G401 (cell line): Measurements from ENCODE around the gene CAPN5. TPM values are rescaled to one million over a fixed set of nuclear protein-coding genes. Genes with fewer than 3 reads are reported as not detected.

Experiments used
- DNase-seq: peaks from one replicate; pipeline ENCODE4 v3.0.0-alpha.2; 2015; ENCODE audit warnings: low spot score
- in situ Hi-C: cut with HindIII; loops from 2 replicates; pipeline ENCODE4 v1.10.0; 2016; ENCODE audit warnings: low sequenced_read_pairs, mixed read lengths
- total RNA-seq: library from RNA; depleted of rRNA; stranded (reverse); fragments of >200 nt; shearing (Covaris generic); gene quantifications from 2 replicates; pipeline ENCODE4 v1.2.3, GENCODE V29; 2014; rRNA removed

CAPN5 gene
- total RNA-seq, 1 experiment from 2014 or later = 5.6 TPM

GRCh38 chr11:77173494-77173893 is 106.7 kb downstream of the CAPN5 start:
- in situ Hi-C loops = no loop called here
- DNase-seq = no peak

- no peak for DNase-seq
- in situ Hi-C loops = no loop called here
These were observed 107.8 kb downstream of the CAPN5 start for GRCh38 chr11:77174559-77174958.

DNA sequence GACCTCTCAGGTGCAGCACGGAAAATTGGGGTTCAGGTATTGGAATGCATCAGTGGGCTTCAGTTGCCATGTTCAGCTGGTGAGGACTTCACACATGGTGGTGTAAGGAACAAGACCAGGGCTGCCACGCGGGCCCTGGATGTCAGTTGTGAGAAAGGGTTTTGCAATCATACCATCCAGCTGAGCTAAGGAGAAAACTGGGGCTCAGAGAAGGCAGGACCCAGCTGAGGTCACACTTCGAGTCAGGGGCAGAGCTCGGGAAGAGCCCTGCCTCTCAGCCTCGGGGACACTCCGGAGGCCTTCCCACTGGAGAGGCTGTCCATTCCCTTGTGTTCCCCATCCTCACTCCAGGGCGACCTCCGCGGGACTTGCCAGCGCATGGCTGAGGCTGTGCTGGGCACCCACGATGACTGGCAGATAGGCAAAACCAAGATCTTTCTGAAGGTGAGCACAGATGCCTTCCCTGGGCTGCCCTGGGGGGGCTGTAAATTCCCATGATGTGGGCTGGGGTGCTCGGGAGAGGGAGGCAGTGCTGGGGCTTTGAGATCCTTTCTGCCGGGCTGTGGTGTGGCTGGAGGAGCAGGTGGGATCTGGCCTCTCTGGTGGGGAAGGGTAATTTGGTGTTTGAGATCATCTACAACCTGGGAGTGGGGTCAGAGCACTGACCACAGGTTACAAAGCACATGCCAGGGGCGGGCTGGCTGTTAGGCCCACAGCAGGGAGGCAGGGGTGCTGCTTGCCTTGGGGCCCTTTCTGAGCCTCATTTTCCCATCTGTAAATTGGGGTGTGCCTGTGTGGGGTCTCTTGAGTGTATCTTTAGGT is 108.5 kb downstream of the CAPN5 start:
- in situ Hi-C loops = no loop called here
- no peak for DNase-seq

Other genes with a start within 250 kb of the CAPN5 start
- gene ACER3, start 206.1 kb upstream of the CAPN5 start, total RNA-seq = 26.2 and 45.7 TPM in 2 replicates
- not detected in 2 replicates for gene B3GNT6, start 32.6 kb upstream of the CAPN5 start, total RNA-seq
- gene OMP, start 35.9 kb downstream of the CAPN5 start, total RNA-seq = not detected in 2 replicates
- 0.64 and 4.1 TPM in 2 replicates for gene MYO7A, start 61.3 kb downstream of the CAPN5 start, total RNA-seq
- not detected in 2 replicates for gene GDPD4, start 234.7 kb downstream of the CAPN5 start, total RNA-seq